Thyroid gland (tissue), 4 donors: Measurements from ENCODE around the gene HMGB3.

Experiments
- CTCF ChIP-seq, 6 experiments: fragments of 200-600 bp in 3 of 6; fragments of 450-650 bp in 3 of 6; sonication (generic) in 3 of 6; IDR thresholded peaks; one replicate each; pipeline ENCODE4 v1.5.1; 2016 to 2019; ENCODE audit warnings: antibody characterized with exemption in 6 of 6, mild to moderate bottlenecking in 2 of 6, inconsistent platforms in 1 of 6, moderate library complexity in 1 of 6
- POLR2A ChIP-seq, 2 donors: fragments of 450-650 bp; IDR thresholded peaks; one replicate each; pipeline ENCODE4 v1.6.1; 2017; ENCODE audit warnings: antibody characterized with exemption in 2 of 2, mild to moderate bottlenecking in 2 of 2, moderate library complexity in 1 of 2

- TF ChIP-seq POLR2A (IDR thresholded peaks at IDR 0.05) = no peak
- TF ChIP-seq CTCF (IDR thresholded peaks at IDR 0.05) = no peak
Observed at GRCh38 chrX:151009582-151009981, 26.4 kb downstream of the HMGB3 start.
